ENCODE data around the gene PPM1L.
A peak's percentile ranks its signal among the peaks of the same experiment; 100 is the strongest.

The PPM1L gene

GRCh38 chr3:160919942-160920341 is 163.9 kb downstream of the PPM1L start:
- no peak overlapping the region for H3K4me3 ChIP-seq (ENCODE audit: low read depth, low read length)
- in situ Hi-C loops (cut with HindIII; ENCODE audit: low sequenced_read_pairs) = no loop called here
- no peak for TF ChIP-seq CTCF (IDR thresholded peaks at IDR 0.05; ENCODE audit: low read depth, low read length)
- DNase-seq (ENCODE audit: low read depth, low spot score) = no peak

- in situ Hi-C loops (cut with HindIII; ENCODE audit: low sequenced_read_pairs) = no loop called here
- no peak overlapping the region for H3K4me3 ChIP-seq (ENCODE audit: low read depth, low read length)
- peak; percentile 54 for DNase-seq (ENCODE audit: low read depth, low spot score)
- peak; percentile 92 for TF ChIP-seq CTCF (IDR thresholded peaks at IDR 0.05; ENCODE audit: low read depth, low read length)
Measured at GRCh38 chr3:160921020-160921635, 165.1 kb downstream of the PPM1L start.

- in situ Hi-C loops (cut with HindIII; ENCODE audit: low sequenced_read_pairs) = no loop called here
Measured at GRCh38 chr3:160924776-160925175, 168.7 kb downstream of the PPM1L start.

GRCh38 chr3:160927620-160928019 is 171.6 kb downstream of the PPM1L start:
- TF ChIP-seq CTCF (IDR thresholded peaks at IDR 0.05; ENCODE audit: low read depth, low read length) = no peak
- no peak for DNase-seq (ENCODE audit: low read depth, low spot score)
- no peak overlapping the region for H3K4me3 ChIP-seq (ENCODE audit: low read depth, low read length)
- in situ Hi-C loops (cut with HindIII; ENCODE audit: low sequenced_read_pairs) = no loop called here

More at GRCh38 chr3:160924776-160925175, 168.7 kb downstream of the PPM1L start:
- H3K4me3 ChIP-seq (ENCODE audit: low read depth, low read length) = no peak overlapping the region
- TF ChIP-seq CTCF (IDR thresholded peaks at IDR 0.05; ENCODE audit: low read depth, low read length) = no peak
- no peak for DNase-seq (ENCODE audit: low read depth, low spot score)

- TF ChIP-seq CTCF (IDR thresholded peaks at IDR 0.05; ENCODE audit: low read depth, low read length) = peak; percentile 19
- H3K4me3 ChIP-seq (ENCODE audit: low read depth, low read length) = no peak overlapping the region
- in situ Hi-C loops (cut with HindIII; ENCODE audit: low sequenced_read_pairs) = no loop called here
- DNase-seq (ENCODE audit: low read depth, low spot score) = no peak
Measured at GRCh38 chr3:160928183-160928726, 172.2 kb downstream of the PPM1L start.

GRCh38 chr3:160929595-160929994 is 173.6 kb downstream of the PPM1L start:
- peak; percentile 8 for TF ChIP-seq CTCF (IDR thresholded peaks at IDR 0.05; ENCODE audit: low read depth, low read length)
- H3K4me3 ChIP-seq (ENCODE audit: low read depth, low read length) = no peak overlapping the region
- DNase-seq (ENCODE audit: low read depth, low spot score) = no peak
- in situ Hi-C loops (cut with HindIII; ENCODE audit: low sequenced_read_pairs) = no loop called here
